Endothelial cell of umbilical vein (primary cell): Measurements from ENCODE around the gene VPS51. TPM values are rescaled to one million over a fixed set of nuclear protein-coding genes. Genes with fewer than 3 reads are reported as not detected.

Experiments
- BruUV-seq: library from RNA; stranded (reverse); fragments of 400-500 nt; replicated peaks from 2 replicates; lab custom pipeline; 2021; lab: Mats Ljungman, UMichigan
- CTCF ChIA-PET: fragments of 300-600, 350-600 bp; sonication (Branson Sonifier 250); formaldehyde crosslinking; loops from one replicate; lab custom pipeline; 2021; ENCODE audit warnings: antibody characterized with exemption, inconsistent platforms; lab: Charles Lee
- POLR2A ChIA-PET: fragments of 300-600, 350-600 bp; sonication (Branson Sonifier 250); formaldehyde crosslinking; loops from one replicate; lab custom pipeline; 2021; ENCODE audit warnings: antibody characterized with exemption, inconsistent platforms; lab: Charles Lee
- DNase-seq: peaks from one replicate; pipeline ENCODE4 v3.0.0-alpha.2; 2011; ENCODE audit warnings: low read depth, low spot score
- FAIRE-seq: peaks from 2 replicates; lab custom pipeline; 2011; peaks lifted over from hg19 to GRCh38; lab: Jason Lieb, UNC
- H2AFZ ChIP-seq: 2 replicates; pipeline ENCODE4 v1.6.0; 2012; ENCODE audit warnings: low read depth, low read length, control low read depth, inconsistent platforms
- H3K27ac ChIP-seq: 2 replicates; pipeline ENCODE4 v1.5.1; 2011; ENCODE audit warnings: low read depth, mild to moderate bottlenecking, control low read depth, low read length, moderate library complexity; ENCODE audit not compliant: insufficient read depth
- H3K27me3 ChIP-seq, 2 experiments: 2 replicates each; pipeline versions ENCODE4 v1.6.0 to v1.6.1; 2011; ENCODE audit warnings: low read length in 2 of 2, mixed read lengths in 1 of 2; ENCODE audit not compliant: control insufficient read depth in 2 of 2, insufficient read depth in 2 of 2
- H3K36me3 ChIP-seq, 2 experiments: 2 replicates in 1 of 2; 3 replicates in 1 of 2; pipeline ENCODE4 v1.5.1; 2011; ENCODE audit warnings: low read length in 2 of 2, mild to moderate bottlenecking in 1 of 2, moderate library complexity in 1 of 2; ENCODE audit not compliant: control insufficient read depth in 2 of 2, insufficient read depth in 2 of 2; ENCODE audit errors: extremely low read depth in 1 of 2
- H3K4me1 ChIP-seq: 3 replicates; pipeline ENCODE4 v1.5.1; 2011; ENCODE audit warnings: mild to moderate bottlenecking, low read length; ENCODE audit not compliant: control insufficient read depth, insufficient read depth; ENCODE audit errors: extremely low read depth
- H3K4me2 ChIP-seq: 2 replicates; pipeline ENCODE4 v1.6.1; 2011; ENCODE audit warnings: low read length, control low read depth, mixed read lengths; ENCODE audit not compliant: insufficient read depth
- H3K4me3 ChIP-seq, 3 experiments: fragments of 200-600 bp in 1 of 3; sonication (generic), shearing (Covaris generic) in 1 of 3; replicated peaks in 1 of 3; 2 replicates each; pipeline ENCODE4 v1.5.1; 2011 to 2016; ENCODE audit warnings: control low read depth in 3 of 3, low read length in 3 of 3, mild to moderate bottlenecking in 2 of 3, inconsistent platforms in 1 of 3, low read depth in 1 of 3, moderate library complexity in 1 of 3; ENCODE audit not compliant: insufficient read depth in 1 of 3
- H3K79me2 ChIP-seq: 2 replicates; pipeline ENCODE4 v1.6.0; 2012; ENCODE audit warnings: low read length, inconsistent platforms; ENCODE audit not compliant: control insufficient read depth, insufficient read depth
- H3K9ac ChIP-seq: replicated peaks from 2 replicates; pipeline ENCODE3; 2011; ENCODE audit warnings: low read length, control low read depth; ENCODE audit not compliant: insufficient read depth; ENCODE audit errors: extremely low read depth
- H3K9me1 ChIP-seq: replicated peaks from 3 replicates; pipeline ENCODE4 v1.6.0; 2011; ENCODE audit warnings: mild to moderate bottlenecking, low read length; ENCODE audit not compliant: control insufficient read depth, insufficient read depth; ENCODE audit errors: extremely low read depth
- H3K9me3 ChIP-seq: replicated peaks from 2 replicates; pipeline ENCODE4 v1.5.1; 2012; ENCODE audit warnings: low read length, inconsistent platforms; ENCODE audit not compliant: control insufficient read depth, insufficient read depth
- H4K20me1 ChIP-seq: replicated peaks from 2 replicates; pipeline ENCODE3; 2011; ENCODE audit warnings: mild to moderate bottlenecking, low read length; ENCODE audit not compliant: control insufficient read depth, insufficient read depth; ENCODE audit errors: extremely low read depth
- EZH2 ChIP-seq: IDR thresholded peaks from 2 replicates; pipeline ENCODE4 v1.6.1; 2012; ENCODE audit warnings: borderline replicate concordance, low read depth, mild to moderate bottlenecking, moderate library complexity, low read length, inconsistent platforms; ENCODE audit not compliant: severe bottlenecking
- FOS ChIP-seq: IDR thresholded peaks from 2 replicates; pipeline ENCODE4 v1.6.1; 2011; ENCODE audit warnings: mild to moderate bottlenecking, low read length, moderate library complexity, borderline replicate concordance; ENCODE audit not compliant: insufficient read depth
- GATA2 ChIP-seq: IDR thresholded peaks from 2 replicates; pipeline ENCODE4 v1.7.0; 2011; ENCODE audit warnings: low read depth, mild to moderate bottlenecking, moderate library complexity, mixed read lengths, low read length; ENCODE audit not compliant: insufficient read length, insufficient read depth
- JUN ChIP-seq: IDR thresholded peaks from 2 replicates; pipeline ENCODE4 v1.6.1; 2011; ENCODE audit warnings: borderline replicate concordance, low read depth; ENCODE audit not compliant: insufficient read length, insufficient read depth
- MYC ChIP-seq: IDR thresholded peaks from one replicate; pipeline ENCODE4 v1.6.1; 2011; ENCODE audit warnings: mild to moderate bottlenecking, low read depth, low read length
- POLR2A ChIP-seq: IDR thresholded peaks from 2 replicates; pipeline ENCODE4 v1.6.1; 2012; ENCODE audit warnings: low read depth, mild to moderate bottlenecking, control low read depth, low read length
- POLR2AphosphoS5 ChIP-seq: IDR thresholded peaks from 2 replicates; pipeline ENCODE4 v1.6.1; 2012; ENCODE audit warnings: low read depth, mild to moderate bottlenecking, control low read depth, low read length, moderate library complexity; ENCODE audit not compliant: insufficient read depth
- dilution Hi-C: fragments of 300-500 bp; cut with MboI; formaldehyde crosslinking; loops from one replicate; pipeline ENCODE4 v1.15.0; 2019; ENCODE audit warnings: low sequenced_read_pairs; ENCODE audit not compliant: extremely low pct_ligation_motif_present
- intact Hi-C: fragments of 100-400 bp; cut with micrococcal nuclease; formaldehyde crosslinking; loops from one replicate; pipeline ENCODE4 v1.10.0; 2022
- polyA plus RNA-seq, 4 experiments: library from polyadenylated mRNA; depleted of rRNA in 3 of 4; stranded (reverse) in 3 of 4; unstranded in 1 of 4; fragments of >200 nt; gene quantifications; 2 replicates each; pipeline versions ENCODE4 v1.2.1 to v1.2.3, GENCODE V29; 2011 to 2012; ENCODE audit warnings: missing spikeins in 1 of 4
- total RNA-seq: library from RNA; stranded (reverse); gene quantifications from 2 replicates; pipeline ENCODE4 v1.2.3, GENCODE V29; 2021
- TF ChIP-seq, protein P1 (sequence below): IDR thresholded peaks from 2 replicates; pipeline ENCODE4 v1.6.1; 2011; ENCODE audit not compliant: insufficient read depth, insufficient read length
- TF ChIP-seq, protein P2 (sequence below), 2 donors: IDR thresholded peaks; 1 replicate in 1 of 2; 2 replicates in 1 of 2; pipeline ENCODE4 v1.5.1; 2011; ENCODE audit warnings: low read length in 2 of 2, mild to moderate bottlenecking in 2 of 2, moderate library complexity in 2 of 2, control low read depth in 1 of 2, inconsistent platforms in 1 of 2, low read depth in 1 of 2; ENCODE audit not compliant: insufficient read depth in 1 of 2; ENCODE audit errors: extremely low read depth in 1 of 2

Gene VPS51
- total and polyA plus RNA-seq, 2 donors (not counting 3 experiments of a cell fraction or from before 2014, with no cell fraction given): 108 to 146 TPM

DNA sequence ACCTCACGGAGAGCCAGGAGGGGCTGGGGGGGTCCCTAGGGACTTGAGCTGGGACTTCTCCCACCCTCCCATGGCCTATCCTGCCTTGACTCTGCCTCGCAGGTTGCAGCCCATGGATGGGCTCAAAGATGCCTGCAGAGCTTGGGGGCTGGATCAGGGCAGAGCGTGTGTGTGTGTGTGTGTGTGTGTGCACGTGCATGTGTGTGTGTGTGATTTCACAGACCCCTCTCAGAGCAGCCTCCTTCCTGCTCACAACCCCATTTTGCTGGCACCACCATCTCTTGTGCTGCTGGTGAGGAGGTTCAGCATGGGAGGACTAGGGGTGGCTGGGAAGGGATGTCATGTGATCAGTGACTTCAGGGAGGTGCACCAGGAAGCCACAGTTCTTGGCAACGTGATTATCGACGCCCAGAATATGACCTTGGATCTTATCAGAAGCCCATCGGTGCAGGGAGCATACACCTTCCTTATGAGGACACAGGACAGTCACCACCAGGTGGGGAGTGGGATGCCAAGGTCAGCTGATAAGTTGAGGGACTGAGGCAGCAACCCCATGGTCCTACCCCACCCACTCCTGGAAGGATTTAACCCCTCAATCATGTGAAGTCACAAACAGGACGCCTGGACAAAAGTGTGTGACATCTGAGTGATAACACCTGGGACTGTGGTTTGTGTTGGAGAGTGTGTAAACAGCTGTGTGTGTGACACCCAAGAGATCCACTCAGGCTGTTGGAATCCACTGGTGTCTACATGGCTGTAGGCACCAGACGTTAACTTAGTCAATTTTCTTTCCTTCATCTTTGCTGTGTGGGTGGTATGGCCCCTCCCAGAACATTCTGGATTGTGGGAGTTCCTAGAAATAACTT lies 35.8 kb upstream of the VPS51 start:
- ChIA-PET POLR2A (no interaction called here), CTCF (interaction anchor here (0.9 kb wide), 1 partner anchor 15 kb away, joined by 4 read pairs; no protein-coding TSS in a partner anchor)
- BruUV-seq: no TSS peak
- no peak overlapping the region for H3K4me2 ChIP-seq
- H3K9ac ChIP-seq: no peak overlapping the region
- H4K20me1 ChIP-seq: no peaks in the 10 kb centered on the region
- no peaks in the 10 kb centered on the region for H3K36me3 ChIP-seq
- no peaks in the 10 kb centered on the region for H3K9me3 ChIP-seq
- intact Hi-C loops: loop anchor here (2.0 kb wide), 1 partner anchor 45 kb away; the partner anchor contains the start of gene ARL2
- H3K9me1 ChIP-seq: no peaks in the 10 kb centered on the region
- no peak overlapping the region for H3K4me3 ChIP-seq
- no peak overlapping the region for H3K27ac ChIP-seq
- H2AFZ ChIP-seq: no peak overlapping the region
- TF ChIP-seq, protein P1, sequence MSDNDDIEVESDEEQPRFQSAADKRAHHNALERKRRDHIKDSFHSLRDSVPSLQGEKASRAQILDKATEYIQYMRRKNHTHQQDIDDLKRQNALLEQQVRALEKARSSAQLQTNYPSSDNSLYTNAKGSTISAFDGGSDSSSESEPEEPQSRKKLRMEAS: no peak
- TF ChIP-seq POLR2A (no peak), FOS (no peak), GATA2 (no peak), EZH2 (no peak), POLR2AphosphoS5 (no peak), MYC (no peak), JUN (no peak)
- TF ChIP-seq, protein P2, sequence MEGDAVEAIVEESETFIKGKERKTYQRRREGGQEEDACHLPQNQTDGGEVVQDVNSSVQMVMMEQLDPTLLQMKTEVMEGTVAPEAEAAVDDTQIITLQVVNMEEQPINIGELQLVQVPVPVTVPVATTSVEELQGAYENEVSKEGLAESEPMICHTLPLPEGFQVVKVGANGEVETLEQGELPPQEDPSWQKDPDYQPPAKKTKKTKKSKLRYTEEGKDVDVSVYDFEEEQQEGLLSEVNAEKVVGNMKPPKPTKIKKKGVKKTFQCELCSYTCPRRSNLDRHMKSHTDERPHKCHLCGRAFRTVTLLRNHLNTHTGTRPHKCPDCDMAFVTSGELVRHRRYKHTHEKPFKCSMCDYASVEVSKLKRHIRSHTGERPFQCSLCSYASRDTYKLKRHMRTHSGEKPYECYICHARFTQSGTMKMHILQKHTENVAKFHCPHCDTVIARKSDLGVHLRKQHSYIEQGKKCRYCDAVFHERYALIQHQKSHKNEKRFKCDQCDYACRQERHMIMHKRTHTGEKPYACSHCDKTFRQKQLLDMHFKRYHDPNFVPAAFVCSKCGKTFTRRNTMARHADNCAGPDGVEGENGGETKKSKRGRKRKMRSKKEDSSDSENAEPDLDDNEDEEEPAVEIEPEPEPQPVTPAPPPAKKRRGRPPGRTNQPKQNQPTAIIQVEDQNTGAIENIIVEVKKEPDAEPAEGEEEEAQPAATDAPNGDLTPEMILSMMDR (IDR thresholded peaks at IDR 0.05; ENCODE audit: extremely low read depth in 1 of 2, insufficient read depth in 1 of 2, low read depth in 1 of 2, low read length in 2 of 2): no peak
- FAIRE-seq: no peak
- DNase-seq: no peak
- H3K27me3 ChIP-seq: no peaks in the 10 kb centered on the region
- no peaks in the 10 kb centered on the region for H3K79me2 ChIP-seq
- H3K4me1 ChIP-seq: no peaks in the 10 kb centered on the region
- dilution Hi-C loops: no loop called here
